ENCODE data around the gene SERPINA1. TPM values are rescaled to one million over a fixed set of nuclear protein-coding genes. Genes with fewer than 3 reads are reported as not detected.
A peak's percentile ranks its signal among the peaks of the same experiment; 100 is the strongest.

The SERPINA1 gene
- total RNA-seq, 2 experiments from 2014 or later = 4.3 to 4.7 TPM

GRCh38 chr14:94345344-94346064 is 42.9 kb downstream of the SERPINA1 start:
- Mint-ChIP-seq H3K4me1 (ENCODE audit: low read depth) (peaks cover 30% of the 10 kb centered on the region), H3K4me3 (no peak overlapping the region), H3K9me3 (no peaks in the 10 kb centered on the region), H3K27me3 (peaks cover 4% of the 10 kb centered on the region), H3K27ac (peak overlapping the region; percentile 72), H3K36me3 (ENCODE audit: low read depth) (no peaks in the 10 kb centered on the region)
- intact Hi-C loops (cut with DNase I, micrococcal nuclease) = no loop called here
- Histone ChIP-seq H3K27me3 (ENCODE audit: control insufficient read depth in 1 of 2, insufficient read depth in 2 of 2, low read length in 2 of 2) (peaks cover 0 to 4% of the 10 kb centered on the region in 2 experiments), H3K36me3 (ENCODE audit: insufficient read depth, low read length) (no peaks in the 10 kb centered on the region), H3K4me3 (ENCODE audit: low read length) (no peak overlapping the region), H3K27ac (ENCODE audit: low read depth in 1 of 2, low read length in 2 of 2) (no peak overlapping the region), H3K4me1 (ENCODE audit: insufficient read depth, low read length) (peaks cover 19% of the 10 kb centered on the region), H3K9me3 (ENCODE audit: control insufficient read depth in 1 of 2, insufficient read depth in 1 of 2, low read length in 2 of 2) (peaks cover 0 to 12% of the 10 kb centered on the region in 2 experiments)
- ATAC-seq (ENCODE audit: poor library complexity) (peak; percentile 61), DNase-seq (peak in 3 of 14 experiments; percentile 31 to 57 (median 32))
- CTCF ChIA-PET = no interaction called here
- no peak for TF ChIP-seq CTCF (IDR thresholded peaks at IDR 0.05)
- POLR2A ChIA-PET = interaction anchor here (1.5 kb wide), 1 partner anchor 45 kb away, joined by 3 read pairs; no protein-coding TSS in a partner anchor

GRCh38 chr14:94344389-94344788 is 44.0 kb downstream of the SERPINA1 start:
- Mint-ChIP-seq H3K27ac (peak overlapping the region; percentile 72), H3K27me3 (peaks cover 7% of the 10 kb centered on the region), H3K4me1 (ENCODE audit: low read depth) (peaks cover 30% of the 10 kb centered on the region), H3K9me3 (no peaks in the 10 kb centered on the region), H3K4me3 (no peak overlapping the region), H3K36me3 (ENCODE audit: low read depth) (no peaks in the 10 kb centered on the region)
- DNase-seq = no peak
- no peak for ATAC-seq (ENCODE audit: poor library complexity)
- Histone ChIP-seq H3K4me3 (ENCODE audit: low read length) (no peak overlapping the region), H3K27ac (ENCODE audit: low read depth in 1 of 2, low read length in 2 of 2) (no peak overlapping the region), H3K27me3 (ENCODE audit: control insufficient read depth in 1 of 2, insufficient read depth in 2 of 2, low read length in 2 of 2) (peaks cover 0 to 4% of the 10 kb centered on the region in 2 experiments), H3K36me3 (ENCODE audit: insufficient read depth, low read length) (no peaks in the 10 kb centered on the region), H3K4me1 (ENCODE audit: insufficient read depth, low read length) (peaks cover 19% of the 10 kb centered on the region), H3K9me3 (ENCODE audit: control insufficient read depth in 1 of 2, insufficient read depth in 1 of 2, low read length in 2 of 2) (peaks cover 0 to 11% of the 10 kb centered on the region in 2 experiments)
- intact Hi-C loops (cut with DNase I, micrococcal nuclease) = no loop called here
- CTCF ChIA-PET = no interaction called here
- POLR2A ChIA-PET = no interaction called here
- TF ChIP-seq CTCF (IDR thresholded peaks at IDR 0.05) = no peak

DNA sequence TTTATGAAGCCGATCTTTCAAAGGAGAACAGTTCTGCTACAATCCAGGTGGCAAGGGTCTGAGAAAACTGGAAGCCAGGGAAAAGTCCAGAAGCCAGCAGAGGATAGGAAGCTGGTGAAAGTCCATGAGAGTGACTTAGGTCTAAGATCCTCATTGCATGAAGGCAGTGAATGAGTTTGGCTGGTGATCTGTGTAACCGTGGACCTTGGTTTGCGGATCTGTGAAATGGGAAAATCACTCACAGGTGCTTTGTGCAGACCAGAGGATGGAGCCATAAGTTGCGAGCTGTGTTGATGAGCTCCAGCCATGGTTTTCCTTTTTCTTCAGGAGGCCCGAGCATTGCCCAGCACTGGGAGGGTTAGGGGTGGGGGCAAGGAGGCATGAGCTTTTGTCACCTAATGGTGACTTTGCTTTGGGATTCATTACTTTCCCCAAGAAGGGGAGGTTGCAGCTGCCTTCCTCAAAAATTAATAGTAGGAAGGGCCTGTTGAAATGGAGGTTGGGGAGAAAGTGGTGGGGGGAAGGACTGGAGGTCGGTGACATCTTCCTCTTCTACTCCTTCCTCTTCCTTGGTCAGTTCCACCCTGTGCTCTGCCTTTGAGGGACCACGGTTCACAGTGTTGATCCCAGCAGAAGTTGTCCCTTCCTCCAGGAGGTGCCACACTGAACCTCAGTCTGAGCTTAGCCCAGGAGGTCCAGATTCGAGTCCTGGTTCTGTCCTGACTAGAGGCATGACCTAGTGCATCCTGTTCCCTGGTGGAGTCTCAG is 45.0 kb downstream of the SERPINA1 start:
- CTCF ChIA-PET = no interaction called here
- POLR2A ChIA-PET = no interaction called here
- intact Hi-C loops (cut with DNase I, micrococcal nuclease) = no loop called here

More for the DNA sequence above, 45.0 kb downstream of the SERPINA1 start:
- Histone ChIP-seq H3K27me3 (ENCODE audit: control insufficient read depth in 1 of 2, insufficient read depth in 2 of 2, low read length in 2 of 2) (peaks cover 0 to 4% of the 10 kb centered on the region in 2 experiments), H3K27ac (ENCODE audit: low read depth in 1 of 2, low read length in 2 of 2) (no peak overlapping the region), H3K4me3 (ENCODE audit: low read length) (no peak overlapping the region), H3K4me1 (ENCODE audit: insufficient read depth, low read length) (peaks cover 19% of the 10 kb centered on the region), H3K36me3 (ENCODE audit: insufficient read depth, low read length) (no peaks in the 10 kb centered on the region), H3K9me3 (ENCODE audit: control insufficient read depth in 1 of 2, insufficient read depth in 1 of 2, low read length in 2 of 2) (peaks cover 0 to 8% of the 10 kb centered on the region in 2 experiments)
- Mint-ChIP-seq H3K27me3 (peaks cover 7% of the 10 kb centered on the region), H3K36me3 (ENCODE audit: low read depth) (no peaks in the 10 kb centered on the region), H3K27ac (no peak overlapping the region), H3K4me3 (no peak overlapping the region), H3K4me1 (ENCODE audit: low read depth) (peaks cover 30% of the 10 kb centered on the region), H3K9me3 (peaks cover 5% of the 10 kb centered on the region)
- ATAC-seq (ENCODE audit: poor library complexity) = no peak
- DNase-seq = no peak
- no peak for TF ChIP-seq CTCF (IDR thresholded peaks at IDR 0.05)

Measured in CD4-positive, alpha-beta T cell (primary cell).